Measurements from ENCODE around the gene HNRNPR. TPM values are rescaled to one million over a fixed set of nuclear protein-coding genes. Genes with fewer than 3 reads are reported as not detected.

HNRNPR gene
- polyA plus RNA-seq, 3 donors, result 58.5 to 112 (median 82.9) TPM

DNA sequence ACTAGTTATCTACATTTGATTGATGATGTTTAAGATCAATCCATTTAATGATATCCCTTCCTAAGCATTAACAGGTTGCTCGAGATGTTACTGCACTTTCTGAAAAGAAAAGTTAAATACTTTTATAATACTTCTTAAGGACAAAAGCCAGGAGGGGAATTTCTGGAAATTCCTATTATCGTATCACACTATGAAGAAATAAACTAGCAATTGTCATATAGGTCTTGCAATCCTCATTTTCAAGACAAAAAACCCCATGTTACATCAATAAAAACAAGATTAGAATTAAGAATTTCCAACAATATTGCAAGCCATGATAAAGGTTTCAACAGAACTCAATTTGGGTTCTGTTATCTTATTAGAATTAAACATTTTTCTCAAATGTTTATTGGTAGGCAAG is 47.2 kb downstream of the HNRNPR start:
- Histone ChIP-seq H3K9ac (ENCODE audit: insufficient read depth, low read length, poor library complexity, severe bottlenecking) (no peak overlapping the region), H3K9me3 (replicated peaks in 1 of 2; ENCODE audit: control insufficient read depth in 1 of 2, insufficient read depth in 1 of 2, low read length in 2 of 2) (no peaks in the 10 kb centered on the region), H4K20me1 (ENCODE audit: insufficient read depth, low read length) (no peaks in the 10 kb centered on the region), H3K27ac (ENCODE audit: low read depth in 1 of 2, low read length in 2 of 2) (no peak overlapping the region), H2AFZ (ENCODE audit: insufficient read depth, low read depth, low read length, poor library complexity, severe bottlenecking) (no peak overlapping the region), H3K79me2 (ENCODE audit: insufficient read depth, low read length) (no peaks in the 10 kb centered on the region), H3K4me2 (replicated peaks; ENCODE audit: extremely low read depth, low read length, poor library complexity, severe bottlenecking) (no peak overlapping the region), H3K4me3 (replicated peaks in 1 of 3; ENCODE audit: low read depth in 2 of 3, low read length in 3 of 3) (no peak overlapping the region), H3K36me3 (replicated peaks in 1 of 2; ENCODE audit: control insufficient read depth in 1 of 2, insufficient read depth in 2 of 2, low read length in 2 of 2) (peaks cover 33 to 72% of the 10 kb centered on the region in 2 donors), H3K27me3 (ENCODE audit: control insufficient read depth in 2 of 2, insufficient read depth in 2 of 2, low read length in 2 of 2) (no peaks in the 10 kb centered on the region), H3K4me1 (ENCODE audit: control insufficient read depth in 1 of 2, insufficient read depth in 2 of 2, low read length in 2 of 2) (no peaks in the 10 kb centered on the region)
- peaks cover 0 to 2% (median 0%) of the 10 kb centered on the region in 7 donors for H3K9me3 Mint-ChIP-seq
- H3K4me1 Mint-ChIP-seq, result no peaks in the 10 kb centered on the region
- H3K27ac Mint-ChIP-seq, result no peak overlapping the region
- intact Hi-C loops (cut with micrococcal nuclease), result no loop called here
- no peak overlapping the region for H3K4me3 Mint-ChIP-seq
- peaks cover 30 to 49% of the 10 kb centered on the region in 2 donors for H3K36me3 Mint-ChIP-seq
- H3K27me3 Mint-ChIP-seq (ENCODE audit: low read depth in 3 of 3), result peaks cover 0 to 2% (median 0%) of the 10 kb centered on the region in 3 donors
- DNase-seq, result no peak
- TF ChIP-seq CTCF (IDR thresholded peaks at IDR 0.05), result no peak
- no CpG with 5 or more reads among the region's 2 CpGs for WGBS (ENCODE audit: insufficient coverage)

DNA sequence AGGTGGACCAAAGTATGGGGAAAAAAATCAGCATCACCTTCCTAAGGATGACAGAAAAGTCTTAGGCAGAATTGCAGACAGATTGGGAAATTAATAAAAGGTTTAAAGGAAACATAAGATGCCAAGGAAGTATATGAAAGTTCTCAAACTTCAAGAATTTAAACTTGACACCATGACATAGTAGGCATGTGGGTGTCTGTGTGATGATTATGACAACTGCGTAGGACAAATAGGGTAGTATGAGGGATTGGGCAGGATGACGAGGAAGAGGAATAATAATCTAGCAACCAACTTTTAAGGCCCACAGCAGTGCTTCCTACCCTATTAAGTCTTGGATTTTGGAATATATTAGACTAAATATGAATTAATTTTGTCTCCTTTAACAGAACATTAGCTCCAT is 52.4 kb downstream of the HNRNPR start:
- H3K9ac ChIP-seq (ENCODE audit: insufficient read depth, low read length, poor library complexity, severe bottlenecking), result no peak overlapping the region
- no peak overlapping the region for H2AFZ ChIP-seq (ENCODE audit: insufficient read depth, low read depth, low read length, poor library complexity, severe bottlenecking)
- Mint-ChIP-seq H3K27me3 (ENCODE audit: low read depth in 3 of 3) (peaks cover 0 to 2% (median 0%) of the 10 kb centered on the region in 3 donors), H3K36me3 (peaks cover 13 to 27% of the 10 kb centered on the region in 2 donors), H3K27ac (no peak overlapping the region), H3K4me1 (peaks cover 15% of the 10 kb centered on the region), H3K9me3 (no peaks in the 10 kb centered on the region), H3K4me3 (no peak overlapping the region)
- no peak overlapping the region for H3K4me3 ChIP-seq (replicated peaks in 1 of 3; ENCODE audit: low read depth in 2 of 3, low read length in 3 of 3)
- H3K27ac ChIP-seq (ENCODE audit: low read depth in 1 of 2, low read length in 2 of 2), result no peak overlapping the region
- no peaks in the 10 kb centered on the region for H3K79me2 ChIP-seq (ENCODE audit: insufficient read depth, low read length)
- H3K4me2 ChIP-seq (replicated peaks; ENCODE audit: extremely low read depth, low read length, poor library complexity, severe bottlenecking), result no peak overlapping the region
- no peak for TF ChIP-seq CTCF (IDR thresholded peaks at IDR 0.05)
- no peaks in the 10 kb centered on the region for H4K20me1 ChIP-seq (ENCODE audit: insufficient read depth, low read length)
- DNase-seq, result no peak
- no CpG with 5 or more reads among the region's 2 CpGs for WGBS (ENCODE audit: insufficient coverage)
- intact Hi-C loops (cut with micrococcal nuclease), result no loop called here
- no peaks in the 10 kb centered on the region for H3K27me3 ChIP-seq (ENCODE audit: control insufficient read depth in 2 of 2, insufficient read depth in 2 of 2, low read length in 2 of 2)
- H3K9me3 ChIP-seq (replicated peaks in 1 of 2; ENCODE audit: control insufficient read depth in 1 of 2, insufficient read depth in 1 of 2, low read length in 2 of 2), result no peaks in the 10 kb centered on the region
- peaks cover 5 to 22% of the 10 kb centered on the region in 2 donors for H3K4me1 ChIP-seq (ENCODE audit: control insufficient read depth in 1 of 2, insufficient read depth in 2 of 2, low read length in 2 of 2)
- H3K36me3 ChIP-seq (replicated peaks in 1 of 2; ENCODE audit: control insufficient read depth in 1 of 2, insufficient read depth in 2 of 2, low read length in 2 of 2), result peaks cover 3 to 29% of the 10 kb centered on the region in 2 donors
